EH (cell line): ENCODE data around the gene TUBB4A.
"Not testable (repeated sequence)": the region's sequence is repeated elsewhere in the genome, so short reads cannot be mapped to it uniquely, and the experiment has no call there.

Source experiments
- DNase-seq: peaks from one replicate; pipeline ENCODE4 v3.0.0-alpha.2; 2015; ENCODE audit warnings: low read depth

The TUBB4A gene

GRCh38 chr19:6522712-6523111 lies 20.6 kb upstream of the TUBB4A start:
- DNase-seq: no peak

- peak; percentile 11 for DNase-seq
Measured at GRCh38 chr19:6521718-6522646, 19.9 kb upstream of the TUBB4A start.

- peak; percentile 74 for DNase-seq
Measured at GRCh38 chr19:6519289-6519688, 17.2 kb upstream of the TUBB4A start.

GRCh38 chr19:6518145-6518911 lies 16.2 kb upstream of the TUBB4A start:
- no peak for DNase-seq

GRCh38 chr19:6516659-6517291 lies 14.7 kb upstream of the TUBB4A start:
- DNase-seq: peak; percentile 79

GRCh38 chr19:6516018-6516658 lies 14.0 kb upstream of the TUBB4A start:
- DNase-seq: peak; percentile 94

- no peak for DNase-seq
Measured at GRCh38 chr19:6514926-6515544, 12.9 kb upstream of the TUBB4A start.

GRCh38 chr19:6514089-6514488 lies 12.0 kb upstream of the TUBB4A start:
- DNase-seq: no peak

- DNase-seq: no peak
Measured at GRCh38 chr19:6510618-6511017, 8.5 kb upstream of the TUBB4A start.

- DNase-seq: no peak
Measured at GRCh38 chr19:6509118-6509971, 7.2 kb upstream of the TUBB4A start.

GRCh38 chr19:6508028-6508771 lies 6.1 kb upstream of the TUBB4A start:
- not testable (repeated sequence) for DNase-seq

- no peak for DNase-seq
Measured at GRCh38 chr19:6503407-6504201, 1.5 kb upstream of the TUBB4A start.

GRCh38 chr19:6500837-6501739 lies 1.0 kb downstream of the TUBB4A start:
- no peak for DNase-seq

- DNase-seq: no peak
Measured at GRCh38 chr19:6499052-6499790, 2.9 kb downstream of the TUBB4A start.

- DNase-seq: no peak
Measured at GRCh38 chr19:6498294-6499036, 3.6 kb downstream of the TUBB4A start.

- no peak for DNase-seq
Measured at GRCh38 chr19:6495947-6496346, 6.2 kb downstream of the TUBB4A start.
